Endothelial cell (in vitro differentiated cells): Measurements from ENCODE around the gene MMP24OS. TPM values are rescaled to one million over a fixed set of nuclear protein-coding genes. Genes with fewer than 3 reads are reported as not detected.
"Not testable (repeated sequence)": the region's sequence is repeated elsewhere in the genome, so short reads cannot be mapped to it uniquely, and the experiment has no call there.

Experiments used
- DNase-seq: peaks from one replicate; pipeline ENCODE4 v3.0.0; 2021; ENCODE audit warnings: low spot score
- H3K27ac Mint-ChIP-seq: one replicate; pipeline ENCODE4 v1.8.0; 2021; ENCODE audit warnings: mixed read lengths, inconsistent platforms; ENCODE audit not compliant: unreplicated experiment
- H3K27me3 Mint-ChIP-seq: one replicate; pipeline ENCODE4 v1.8.0; 2021; ENCODE audit warnings: mild to moderate bottlenecking, moderate library complexity, mixed read lengths, inconsistent platforms; ENCODE audit not compliant: unreplicated experiment
- H3K36me3 Mint-ChIP-seq: one replicate; pipeline ENCODE4 v1.8.0; 2021; ENCODE audit warnings: mild to moderate bottlenecking, low read depth, mixed read lengths, inconsistent platforms; ENCODE audit not compliant: unreplicated experiment
- H3K4me1 Mint-ChIP-seq: one replicate; pipeline ENCODE4 v1.8.0; 2021; ENCODE audit warnings: mild to moderate bottlenecking, mixed read lengths, inconsistent platforms; ENCODE audit not compliant: unreplicated experiment
- H3K4me3 Mint-ChIP-seq: one replicate; pipeline ENCODE4 v1.8.0; 2021; ENCODE audit warnings: mild to moderate bottlenecking, mixed read lengths, inconsistent platforms; ENCODE audit not compliant: unreplicated experiment
- H3K9me3 Mint-ChIP-seq: one replicate; pipeline ENCODE4 v1.8.0; 2021; ENCODE audit warnings: mixed read lengths, inconsistent platforms; ENCODE audit not compliant: unreplicated experiment
- CTCF ChIP-seq: fragments of 200-600 bp; sonication (generic); IDR thresholded peaks from one replicate; pipeline ENCODE4 v1.5.0; 2021; ENCODE audit warnings: antibody characterized with exemption; ENCODE audit not compliant: unreplicated experiment
- total RNA-seq: library from RNA; stranded (reverse); fragmentation: NEBNext Ultra II Directional; extraction: Animal tissue kit (Norgen Biotek cat#: 25700); gene quantifications from one replicate; pipeline ENCODE4 v1.2.1, GENCODE V29; 2021; ENCODE audit not compliant: unreplicated experiment

MMP24OS gene
- total RNA-seq, 1 donor from 2014 or later: 80.7 TPM

GRCh38 chr20:35264755-35265154 lies 13.2 kb downstream of the MMP24OS start:
- Mint-ChIP-seq H3K4me1 (peaks cover 11% of the 10 kb centered on the region), H3K27me3 (peaks cover 7% of the 10 kb centered on the region), H3K4me3 (no peak overlapping the region), H3K27ac (no peak overlapping the region), H3K9me3 (peaks cover 3% of the 10 kb centered on the region), H3K36me3 (peaks cover 8% of the 10 kb centered on the region)
- TF ChIP-seq CTCF: no peak
- peak; percentile 58 for DNase-seq

GRCh38 chr20:35263532-35264341 lies 14.2 kb downstream of the MMP24OS start:
- Mint-ChIP-seq H3K4me1 (peaks cover 11% of the 10 kb centered on the region), H3K4me3 (no peak overlapping the region), H3K9me3 (peaks cover 3% of the 10 kb centered on the region), H3K27ac (peak overlapping the region; percentile 54), H3K27me3 (peaks cover 7% of the 10 kb centered on the region), H3K36me3 (peaks cover 8% of the 10 kb centered on the region)
- TF ChIP-seq CTCF: no peak
- no peak for DNase-seq

- DNase-seq, H3K9me3 Mint-ChIP-seq, H3K36me3 Mint-ChIP-seq, H3K27me3 Mint-ChIP-seq: not testable (repeated sequence)
- Mint-ChIP-seq H3K4me1 (peaks cover 11% of the 10 kb centered on the region), H3K4me3 (peak overlapping the region; percentile 22), H3K27ac (peak overlapping the region; percentile 54)
Observed at GRCh38 chr20:35262731-35263531, 15.0 kb downstream of the MMP24OS start.

- not testable (repeated sequence) for H3K36me3 Mint-ChIP-seq, H3K4me3 Mint-ChIP-seq, H3K27ac Mint-ChIP-seq, DNase-seq, H3K27me3 Mint-ChIP-seq, H3K9me3 Mint-ChIP-seq
- peaks cover 11% of the 10 kb centered on the region for H3K4me1 Mint-ChIP-seq
Observed at GRCh38 chr20:35262321-35262720, 15.6 kb downstream of the MMP24OS start.

- no peak for TF ChIP-seq CTCF
- Mint-ChIP-seq H3K36me3 (no peaks in the 10 kb centered on the region), H3K4me1 (peaks cover 15% of the 10 kb centered on the region), H3K27me3 (peaks cover 2% of the 10 kb centered on the region), H3K27ac (no peak overlapping the region), H3K9me3 (peaks cover 3% of the 10 kb centered on the region), H3K4me3 (no peak overlapping the region)
- no peak for DNase-seq
Observed at GRCh38 chr20:35260426-35260825, 17.5 kb downstream of the MMP24OS start.
